GM12878 (cell line): ENCODE measurements around the gene NUCB1. TPM values are rescaled to one million over a fixed set of nuclear protein-coding genes. Genes with fewer than 3 reads are reported as not detected.

ENCODE experiments used
- ATF7 ChIP-seq: fragments of 450-650 bp; IDR thresholded peaks from 2 replicates; pipeline ENCODE4 v1.6.1; 2016; ENCODE audit warnings: low read depth, mild to moderate bottlenecking
- CBX5 ChIP-seq: sonication (generic); IDR thresholded peaks from 2 replicates; pipeline ENCODE4 v1.6.1; 2016; ENCODE audit warnings: low read depth, moderate library complexity, mild to moderate bottlenecking, inconsistent platforms
- FOS ChIP-seq: IDR thresholded peaks from 3 replicates; pipeline ENCODE4 v1.6.1; 2011; ENCODE audit warnings: borderline replicate concordance; ENCODE audit not compliant: insufficient read length; ENCODE audit errors: extremely low read depth
- HCFC1 ChIP-seq: fragments of 150-350 bp; IDR thresholded peaks from 2 replicates; pipeline ENCODE4 v1.6.1; 2014; ENCODE audit warnings: low read length
- HDAC6 ChIP-seq: fragments of 200-600 bp; sonication (generic); IDR thresholded peaks from one replicate; pipeline ENCODE4 v1.8.0; 2017; ENCODE audit warnings: antibody characterized with exemption; ENCODE audit not compliant: unreplicated experiment
- IKZF1 ChIP-seq: fragments of 450-650 bp; conservative IDR thresholded peaks from 2 replicates; pipeline ENCODE4 v1.6.1; 2017; ENCODE audit warnings: antibody characterized with exemption, mild to moderate bottlenecking
- IKZF2 ChIP-seq, 2 experiments: fragments of 450-650 bp; IDR thresholded peaks; 2 replicates each; pipeline ENCODE4 v1.6.1; 2017; ENCODE audit warnings: mild to moderate bottlenecking in 2 of 2, moderate library complexity in 2 of 2
- PAX5 ChIP-seq: IDR thresholded peaks from 2 replicates; pipeline ENCODE4 v1.6.1; 2011; ENCODE audit warnings: low read depth, low read length, borderline replicate concordance
- TCF12 ChIP-seq: IDR thresholded peaks from 2 replicates; pipeline ENCODE4 v1.6.1; 2011; ENCODE audit warnings: low read depth, mild to moderate bottlenecking, low read length
- polyA plus RNA-seq, 11 experiments: library from polyadenylated mRNA; depleted of rRNA in 4 of 11; unstranded in 6 of 11; stranded (reverse) in 5 of 11; fragments of >200 nt; fragmentation: Nextera tagmentation in 4 of 11; fragmentation: Illumina TruSeq in 1 of 11; extraction: Ambion mirVana in 4 of 11; extraction: Trizol in 1 of 11; gene quantifications; 1 replicate in 1 of 11; 2 replicates in 10 of 11; pipeline versions ENCODE4 v1.2.1 to v1.2.3, GENCODE V29; 2011 to 2016; ENCODE audit warnings: inconsistent platforms in 2 of 11, missing spikeins in 2 of 11, low read depth in 1 of 11
- total RNA-seq, 4 experiments: library from RNA; depleted of rRNA in 3 of 4; stranded (reverse); fragments of >200 nt in 3 of 4; fragmentation: Illumina TruSeq in 1 of 4; extraction: Trizol in 1 of 4; gene quantifications; 2 replicates each; pipeline versions ENCODE4 v1.2.1 to v1.2.3, GENCODE V29; 2013 to 2021
- TF ChIP-seq, protein P1 (sequence below): fragments of 450-650 bp; IDR thresholded peaks from 2 replicates; pipeline ENCODE4 v1.6.1; 2017; ENCODE audit warnings: mild to moderate bottlenecking
- TF ChIP-seq, protein P2 (sequence below): fragments of 450-650 bp; IDR thresholded peaks from 2 replicates; pipeline ENCODE4 v1.6.1; 2017; ENCODE audit warnings: mild to moderate bottlenecking, low read depth, inconsistent platforms; ENCODE audit not compliant: poor library complexity, severe bottlenecking
- TF ChIP-seq, protein P3 (sequence below): fragments of 450-650 bp; IDR thresholded peaks from 2 replicates; pipeline ENCODE4 v1.6.1; 2016; ENCODE audit warnings: mild to moderate bottlenecking
- TF ChIP-seq, protein P4 (sequence below): fragments of 450-650 bp; IDR thresholded peaks from 2 replicates; pipeline ENCODE4 v1.6.1; 2017; ENCODE audit warnings: low read depth, mild to moderate bottlenecking, moderate library complexity

The NUCB1 gene
- total and polyA plus RNA-seq, 10 of the 15 experiments (the other 5 are each of a cell fraction or from before 2014, with no cell fraction given): 1.8 to 112 (median 44.5) TPM

DNA sequence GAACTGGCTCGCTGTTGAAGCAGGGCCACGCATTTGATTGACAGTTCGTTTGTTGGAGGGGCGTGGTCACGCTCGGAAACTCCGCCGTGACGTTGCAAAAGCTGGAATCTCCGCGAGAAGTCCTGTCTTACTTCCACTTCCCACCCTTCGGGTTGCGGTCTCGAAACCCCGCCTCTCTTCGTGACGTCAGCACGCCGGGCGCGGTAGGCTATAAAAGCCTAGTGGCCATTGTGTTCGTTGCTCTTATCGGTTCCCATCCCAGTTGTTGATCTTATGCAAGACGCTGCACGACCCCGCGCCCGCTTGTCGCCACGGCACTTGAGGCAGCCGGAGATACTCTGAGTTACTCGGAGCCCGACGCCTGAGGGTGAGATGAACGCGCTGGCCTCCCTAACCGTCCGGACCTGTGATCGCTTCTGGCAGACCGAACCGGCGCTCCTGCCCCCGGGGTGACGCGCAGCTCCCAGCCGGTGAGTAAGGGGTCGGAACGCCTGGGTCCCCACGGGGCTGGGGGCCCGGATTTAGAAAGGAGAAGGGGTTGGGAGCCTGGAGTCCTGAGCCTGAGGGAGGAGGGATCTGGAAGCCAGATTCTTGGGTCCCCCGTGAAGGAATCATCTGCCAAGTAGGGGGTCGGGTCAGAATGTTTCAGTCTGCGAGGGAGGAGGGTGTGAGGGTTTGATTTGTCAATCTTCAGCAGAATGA lies 27.8 kb upstream of the NUCB1 start, which contains the start of gene PPP1R15A (continued):
- TF ChIP-seq, protein P1, sequence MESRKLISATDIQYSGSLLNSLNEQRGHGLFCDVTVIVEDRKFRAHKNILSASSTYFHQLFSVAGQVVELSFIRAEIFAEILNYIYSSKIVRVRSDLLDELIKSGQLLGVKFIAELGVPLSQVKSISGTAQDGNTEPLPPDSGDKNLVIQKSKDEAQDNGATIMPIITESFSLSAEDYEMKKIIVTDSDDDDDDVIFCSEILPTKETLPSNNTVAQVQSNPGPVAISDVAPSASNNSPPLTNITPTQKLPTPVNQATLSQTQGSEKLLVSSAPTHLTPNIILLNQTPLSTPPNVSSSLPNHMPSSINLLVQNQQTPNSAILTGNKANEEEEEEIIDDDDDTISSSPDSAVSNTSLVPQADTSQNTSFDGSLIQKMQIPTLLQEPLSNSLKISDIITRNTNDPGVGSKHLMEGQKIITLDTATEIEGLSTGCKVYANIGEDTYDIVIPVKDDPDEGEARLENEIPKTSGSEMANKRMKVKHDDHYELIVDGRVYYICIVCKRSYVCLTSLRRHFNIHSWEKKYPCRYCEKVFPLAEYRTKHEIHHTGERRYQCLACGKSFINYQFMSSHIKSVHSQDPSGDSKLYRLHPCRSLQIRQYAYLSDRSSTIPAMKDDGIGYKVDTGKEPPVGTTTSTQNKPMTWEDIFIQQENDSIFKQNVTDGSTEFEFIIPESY: 0 out of 2 replicates have a peak, but pooled peaks have one; percentile 22
- TF ChIP-seq HCFC1 (peak; percentile 37; the same call in 1 of the 2 replicates), CBX5 (no peak), ATF7 (peak; percentile 91), HDAC6 (peak; percentile 93), IKZF1 (peak; percentile 74; the same call in 1 of the 2 replicates), FOS (no peak), IKZF2 (IDR thresholded peaks at IDR 0.05) (peak; percentile 31 to 44; a peak in 2 of 4 replicates), TCF12 (peak; percentile 88; the same call in 1 of the 2 replicates), PAX5 (peak; percentile 95)
- TF ChIP-seq, protein P2, sequence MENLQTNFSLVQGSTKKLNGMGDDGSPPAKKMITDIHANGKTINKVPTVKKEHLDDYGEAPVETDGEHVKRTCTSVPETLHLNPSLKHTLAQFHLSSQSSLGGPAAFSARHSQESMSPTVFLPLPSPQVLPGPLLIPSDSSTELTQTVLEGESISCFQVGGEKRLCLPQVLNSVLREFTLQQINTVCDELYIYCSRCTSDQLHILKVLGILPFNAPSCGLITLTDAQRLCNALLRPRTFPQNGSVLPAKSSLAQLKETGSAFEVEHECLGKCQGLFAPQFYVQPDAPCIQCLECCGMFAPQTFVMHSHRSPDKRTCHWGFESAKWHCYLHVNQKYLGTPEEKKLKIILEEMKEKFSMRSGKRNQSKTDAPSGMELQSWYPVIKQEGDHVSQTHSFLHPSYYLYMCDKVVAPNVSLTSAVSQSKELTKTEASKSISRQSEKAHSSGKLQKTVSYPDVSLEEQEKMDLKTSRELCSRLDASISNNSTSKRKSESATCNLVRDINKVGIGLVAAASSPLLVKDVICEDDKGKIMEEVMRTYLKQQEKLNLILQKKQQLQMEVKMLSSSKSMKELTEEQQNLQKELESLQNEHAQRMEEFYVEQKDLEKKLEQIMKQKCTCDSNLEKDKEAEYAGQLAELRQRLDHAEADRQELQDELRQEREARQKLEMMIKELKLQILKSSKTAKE: peak; percentile 10
- TF ChIP-seq, protein P3, sequence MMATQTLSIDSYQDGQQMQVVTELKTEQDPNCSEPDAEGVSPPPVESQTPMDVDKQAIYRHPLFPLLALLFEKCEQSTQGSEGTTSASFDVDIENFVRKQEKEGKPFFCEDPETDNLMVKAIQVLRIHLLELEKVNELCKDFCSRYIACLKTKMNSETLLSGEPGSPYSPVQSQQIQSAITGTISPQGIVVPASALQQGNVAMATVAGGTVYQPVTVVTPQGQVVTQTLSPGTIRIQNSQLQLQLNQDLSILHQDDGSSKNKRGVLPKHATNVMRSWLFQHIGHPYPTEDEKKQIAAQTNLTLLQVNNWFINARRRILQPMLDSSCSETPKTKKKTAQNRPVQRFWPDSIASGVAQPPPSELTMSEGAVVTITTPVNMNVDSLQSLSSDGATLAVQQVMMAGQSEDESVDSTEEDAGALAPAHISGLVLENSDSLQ: peak; percentile 97
- TF ChIP-seq, protein P4, sequence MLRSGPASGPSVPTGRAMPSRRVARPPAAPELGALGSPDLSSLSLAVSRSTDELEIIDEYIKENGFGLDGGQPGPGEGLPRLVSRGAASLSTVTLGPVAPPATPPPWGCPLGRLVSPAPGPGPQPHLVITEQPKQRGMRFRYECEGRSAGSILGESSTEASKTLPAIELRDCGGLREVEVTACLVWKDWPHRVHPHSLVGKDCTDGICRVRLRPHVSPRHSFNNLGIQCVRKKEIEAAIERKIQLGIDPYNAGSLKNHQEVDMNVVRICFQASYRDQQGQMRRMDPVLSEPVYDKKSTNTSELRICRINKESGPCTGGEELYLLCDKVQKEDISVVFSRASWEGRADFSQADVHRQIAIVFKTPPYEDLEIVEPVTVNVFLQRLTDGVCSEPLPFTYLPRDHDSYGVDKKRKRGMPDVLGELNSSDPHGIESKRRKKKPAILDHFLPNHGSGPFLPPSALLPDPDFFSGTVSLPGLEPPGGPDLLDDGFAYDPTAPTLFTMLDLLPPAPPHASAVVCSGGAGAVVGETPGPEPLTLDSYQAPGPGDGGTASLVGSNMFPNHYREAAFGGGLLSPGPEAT: 0 out of 2 replicates have a peak, but pooled peaks have one; percentile 39
